ENCODE measurements around the gene TMEM131.

TMEM131 gene

DNA sequence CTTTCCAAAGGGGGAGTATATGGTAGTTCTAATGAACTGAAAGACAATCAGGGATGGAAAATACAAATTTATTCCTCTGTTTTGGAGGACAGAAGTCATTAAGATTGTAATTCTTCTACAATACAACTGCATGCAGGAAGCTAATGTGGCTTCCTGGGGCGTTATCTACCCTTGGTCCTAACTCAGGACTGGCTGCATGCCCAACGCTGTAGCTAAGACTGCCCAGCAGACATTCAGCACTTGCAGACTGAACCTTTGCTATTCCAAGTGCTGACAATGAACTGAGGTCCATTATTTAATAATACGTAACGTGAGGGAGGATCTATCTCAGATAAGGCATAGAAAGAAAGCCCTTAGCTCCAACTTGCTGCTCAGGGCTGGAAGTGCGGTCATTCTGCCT, 229.2 kb downstream of the TMEM131 start:
- H3K4me3 ChIP-seq (ENCODE audit: low read length), result no peak overlapping the region
- no peak for DNase-seq (ENCODE audit: low read depth)
- TF ChIP-seq, protein P1, sequence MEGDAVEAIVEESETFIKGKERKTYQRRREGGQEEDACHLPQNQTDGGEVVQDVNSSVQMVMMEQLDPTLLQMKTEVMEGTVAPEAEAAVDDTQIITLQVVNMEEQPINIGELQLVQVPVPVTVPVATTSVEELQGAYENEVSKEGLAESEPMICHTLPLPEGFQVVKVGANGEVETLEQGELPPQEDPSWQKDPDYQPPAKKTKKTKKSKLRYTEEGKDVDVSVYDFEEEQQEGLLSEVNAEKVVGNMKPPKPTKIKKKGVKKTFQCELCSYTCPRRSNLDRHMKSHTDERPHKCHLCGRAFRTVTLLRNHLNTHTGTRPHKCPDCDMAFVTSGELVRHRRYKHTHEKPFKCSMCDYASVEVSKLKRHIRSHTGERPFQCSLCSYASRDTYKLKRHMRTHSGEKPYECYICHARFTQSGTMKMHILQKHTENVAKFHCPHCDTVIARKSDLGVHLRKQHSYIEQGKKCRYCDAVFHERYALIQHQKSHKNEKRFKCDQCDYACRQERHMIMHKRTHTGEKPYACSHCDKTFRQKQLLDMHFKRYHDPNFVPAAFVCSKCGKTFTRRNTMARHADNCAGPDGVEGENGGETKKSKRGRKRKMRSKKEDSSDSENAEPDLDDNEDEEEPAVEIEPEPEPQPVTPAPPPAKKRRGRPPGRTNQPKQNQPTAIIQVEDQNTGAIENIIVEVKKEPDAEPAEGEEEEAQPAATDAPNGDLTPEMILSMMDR (conservative IDR thresholded peaks at IDR 0.05; ENCODE audit: low read length), result no peak

DNA sequence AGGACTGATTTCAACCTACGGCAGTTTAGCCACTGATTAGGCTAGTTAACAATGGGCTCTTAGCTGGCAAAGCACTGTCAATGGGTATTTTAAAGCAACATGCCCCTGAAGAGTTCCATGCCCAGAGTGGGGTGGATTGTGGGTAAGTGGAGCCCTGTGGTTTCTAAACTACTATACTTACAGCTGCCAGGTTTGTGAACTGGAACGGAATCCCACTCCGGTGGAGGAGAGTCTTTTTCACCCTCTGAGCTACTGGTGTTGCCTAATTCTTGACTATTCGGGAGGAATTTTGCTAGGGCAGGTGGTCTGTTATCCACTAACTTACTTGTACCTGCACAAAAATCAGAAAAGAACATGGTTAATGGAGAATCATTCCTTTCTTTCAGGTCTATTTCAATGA, 229.8 kb downstream of the TMEM131 start:
- no peak for DNase-seq (ENCODE audit: low read depth)
- TF ChIP-seq, protein P1 (conservative IDR thresholded peaks at IDR 0.05; ENCODE audit: low read length), result no peak
- H3K4me3 ChIP-seq (ENCODE audit: low read length), result no peak overlapping the region

DNA sequence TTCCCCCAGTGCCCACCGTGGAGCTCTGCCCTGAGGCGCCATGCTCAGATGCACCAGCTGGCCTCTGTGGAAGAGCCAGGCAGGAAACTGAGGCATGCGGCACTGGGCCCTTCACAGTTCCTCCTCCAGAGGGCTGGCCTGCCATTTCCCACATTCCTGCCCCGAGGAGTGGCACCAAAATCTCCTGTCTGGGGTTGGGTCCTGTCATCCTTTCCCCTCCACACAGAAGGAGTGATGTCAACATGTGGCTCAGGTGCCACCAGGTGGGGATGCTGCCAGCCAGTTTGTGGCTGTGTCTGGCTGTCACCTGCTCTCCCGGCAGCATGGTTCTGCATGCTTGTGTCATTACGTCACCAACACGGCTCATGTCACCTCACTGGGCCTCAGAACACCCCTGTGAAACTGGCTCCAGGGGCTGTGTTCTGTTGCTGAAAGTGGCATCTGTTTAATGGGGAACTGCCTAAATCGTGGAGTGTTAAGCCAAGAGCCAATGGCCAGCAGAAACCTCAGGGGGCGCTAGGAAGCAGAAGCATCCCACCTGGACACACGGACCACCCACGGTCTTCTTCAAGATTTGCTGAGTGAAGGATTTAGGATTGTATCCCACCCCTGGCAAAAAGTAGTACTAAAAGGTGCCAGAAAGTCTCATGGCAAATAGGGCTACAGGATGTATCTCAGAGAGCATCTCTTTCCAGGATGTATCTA, 231.0 kb downstream of the TMEM131 start:
- no peak for DNase-seq (ENCODE audit: low read depth)
- TF ChIP-seq, protein P1 (conservative IDR thresholded peaks at IDR 0.05; ENCODE audit: low read length), result no peak
- H3K4me3 ChIP-seq (ENCODE audit: low read length), result no peak overlapping the region

DNA sequence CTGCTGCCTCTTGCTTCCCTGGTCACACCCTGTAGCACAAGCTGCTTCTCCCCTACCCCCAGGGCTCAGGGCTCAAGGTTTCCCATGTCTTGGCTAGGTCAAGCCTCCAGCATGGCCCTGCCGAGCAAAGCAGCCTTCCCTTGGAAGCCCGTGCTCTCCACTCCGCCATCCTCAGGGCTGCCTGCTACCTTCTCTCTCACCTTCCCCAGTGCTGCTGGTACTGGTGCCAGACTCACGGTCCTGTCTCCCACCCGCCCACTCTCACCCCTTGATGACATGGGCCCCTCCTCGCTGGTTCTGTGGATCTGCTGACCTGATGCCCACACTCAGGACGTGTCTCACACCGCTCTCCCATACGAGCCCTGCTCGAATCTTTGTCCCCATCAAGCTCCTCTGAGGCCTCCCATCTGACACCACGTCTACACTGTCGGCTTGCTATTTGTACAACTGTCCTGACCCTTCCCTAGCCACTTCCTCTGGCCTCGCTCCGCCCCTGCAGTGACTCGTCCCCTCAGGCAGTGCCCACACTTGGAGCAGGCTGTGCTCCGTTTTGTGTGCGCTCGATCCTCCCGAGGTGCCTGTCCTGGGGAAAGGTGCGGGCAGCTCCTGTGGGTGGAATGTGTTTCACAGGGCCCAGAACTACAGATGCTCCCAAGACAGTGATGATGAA, 232.4 kb downstream of the TMEM131 start:
- TF ChIP-seq, protein P1 (conservative IDR thresholded peaks at IDR 0.05; ENCODE audit: low read length), result no peak
- no peak overlapping the region for H3K4me3 ChIP-seq (ENCODE audit: low read length)
- no peak for DNase-seq (ENCODE audit: low read depth)

DNA sequence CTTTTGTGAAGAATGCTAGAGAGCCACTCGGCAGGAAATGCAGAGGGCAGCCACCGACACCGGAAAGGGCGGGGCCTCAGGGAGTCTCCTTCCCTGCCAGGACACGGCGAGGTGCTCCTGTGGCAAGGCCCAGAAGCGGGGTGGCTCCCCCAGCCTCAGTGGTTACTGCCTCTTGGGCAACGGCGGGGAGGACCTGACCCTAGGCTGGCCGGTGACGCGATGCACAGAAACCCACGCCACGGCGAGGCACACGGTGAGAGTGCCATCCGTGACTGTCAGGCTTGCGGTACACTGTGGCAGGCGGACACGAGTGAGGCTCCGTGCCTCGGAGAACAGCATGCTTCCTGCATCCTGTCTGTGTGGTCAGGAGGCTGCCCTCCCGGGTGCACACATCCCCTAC, 234.6 kb downstream of the TMEM131 start:
- DNase-seq (ENCODE audit: low read depth), result no peak
- TF ChIP-seq, protein P1 (conservative IDR thresholded peaks at IDR 0.05; ENCODE audit: low read length), result no peak
- no peak overlapping the region for H3K4me3 ChIP-seq (ENCODE audit: low read length)

DNA sequence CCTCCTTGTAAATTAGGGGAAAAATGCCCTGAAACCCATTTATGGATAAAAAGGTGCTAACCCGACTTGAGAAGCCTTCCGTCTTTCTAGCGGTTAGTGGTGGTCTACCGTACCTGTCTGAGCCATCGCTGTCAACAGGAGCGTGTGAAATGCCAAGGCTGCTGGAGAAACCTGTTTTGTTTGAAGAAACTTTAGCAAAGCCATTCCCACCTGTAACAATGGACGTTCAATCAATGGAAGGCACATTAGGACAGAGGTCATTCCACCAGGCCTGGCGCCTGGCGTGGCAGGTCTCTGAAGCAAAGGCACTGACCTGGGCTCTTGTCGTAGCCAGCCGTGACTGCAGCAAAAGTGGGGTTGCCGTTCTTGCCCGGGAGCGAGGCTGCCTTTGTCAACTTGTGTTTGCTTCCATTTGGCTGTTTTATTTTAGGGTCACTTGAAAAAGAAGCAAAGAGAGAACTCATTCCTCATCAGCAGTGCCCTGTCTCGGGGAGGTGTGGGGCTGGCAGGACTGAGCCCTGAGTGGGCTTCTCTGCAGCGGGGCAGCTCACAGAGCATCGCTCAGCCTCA, 235.2 kb downstream of the TMEM131 start:
- DNase-seq (ENCODE audit: low read depth), result no peak
- TF ChIP-seq, protein P1 (conservative IDR thresholded peaks at IDR 0.05; ENCODE audit: low read length), result no peak
- no peak overlapping the region for H3K4me3 ChIP-seq (ENCODE audit: low read length)

Data from AG10803 (cell line).